ENCODE measurements around the gene PNRC1. TPM values are rescaled to one million over a fixed set of nuclear protein-coding genes. Genes with fewer than 3 reads are reported as not detected.

PNRC1 gene
- total and polyA plus RNA-seq, 8 donors, result 143 to 186 (median 159) TPM

DNA sequence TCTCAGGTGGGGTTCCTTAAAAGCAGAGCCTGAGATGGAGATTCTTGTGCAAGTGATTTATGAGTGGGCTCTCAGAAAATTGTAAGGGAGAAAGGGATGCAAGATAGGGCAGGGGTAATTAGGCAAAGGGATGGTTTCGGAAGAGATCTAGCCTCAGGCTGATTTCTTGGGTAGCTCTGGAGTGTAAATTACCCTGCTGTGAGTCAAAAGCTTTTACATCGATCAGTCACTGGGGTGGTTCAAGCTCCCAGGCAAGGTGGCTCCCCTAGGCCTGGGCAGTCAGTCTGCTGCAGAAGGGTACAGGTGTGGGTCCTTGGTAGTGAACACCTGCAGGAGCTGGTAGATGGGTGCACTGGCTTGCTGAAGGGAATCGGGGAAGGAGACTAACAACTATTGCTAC, 54.2 kb downstream of the PNRC1 start:
- no peak for TF ChIP-seq CTCF (IDR thresholded peaks at IDR 0.05)
- ATAC-seq, result no peak
- peaks cover 0 to 6% of the 10 kb centered on the region in 2 donors for H3K4me1 ChIP-seq
- no peaks in the 10 kb centered on the region for H3K9me3 ChIP-seq
- intact Hi-C loops (cut with DNase I), result loop anchor here in 1 of 2 donors (10.0 kb wide), 1 partner anchor 110 kb away; no protein-coding TSS in a partner anchor
- H3K27ac ChIP-seq, result no peak overlapping the region
- no peaks in the 10 kb centered on the region for H3K36me3 ChIP-seq
- H3K27me3 ChIP-seq, result no peaks in the 10 kb centered on the region
- DNase-seq, result no peak
- no peak overlapping the region for H3K4me3 ChIP-seq

Other genes with a start within 250 kb of the PNRC1 start
- 10 to 100 TPM; 12.1 to 15.2 TPM for gene RNGTT, start 117.1 kb upstream of the PNRC1 start, total RNA-seq
- gene RNGTT, start 117.1 kb upstream of the PNRC1 start, polyA plus RNA-seq (ENCODE audit: insufficient read length in 6 of 6), result 10 to 100 TPM; 15.6 to 18.5 (median 16.1) TPM
- under 1 TPM; 0.63 to 0.76 TPM for gene SRSF12, start 37.3 kb downstream of the PNRC1 start, total RNA-seq
- 10 to 100 TPM in 4 of 6 donors, 1 to 10 TPM in 2; 8.8 to 12.5 (median 10.4) TPM for gene SRSF12, start 37.3 kb downstream of the PNRC1 start, polyA plus RNA-seq (ENCODE audit: insufficient read length in 6 of 6)
- 10 to 100 TPM in 1 of 2 donors, 1 to 10 TPM in 1; 8.6 to 11.4 TPM for gene PM20D2, start 65.3 kb downstream of the PNRC1 start, total RNA-seq
- 10 to 100 TPM; 22.0 to 30.8 (median 24.9) TPM for gene PM20D2, start 65.3 kb downstream of the PNRC1 start, polyA plus RNA-seq (ENCODE audit: insufficient read length in 6 of 6)
- not detected for gene GABRR1, start 136.6 kb downstream of the PNRC1 start, total RNA-seq
- not detected for gene GABRR1, start 136.6 kb downstream of the PNRC1 start, polyA plus RNA-seq (ENCODE audit: insufficient read length in 6 of 6)
- gene GABRR2, start 234.5 kb downstream of the PNRC1 start, total RNA-seq, result 1 to 10 TPM in 1 of 2 donors, under 1 TPM in 1; 0.82 to 4.8 TPM
- gene GABRR2, start 234.5 kb downstream of the PNRC1 start, polyA plus RNA-seq (ENCODE audit: insufficient read length in 6 of 6), result 1 to 10 TPM in 3 of 6 donors, under 1 TPM in 3; 0.67 to 2.5 (median 1.3) TPM

All from left lung (tissue), 10 donors.